GM18502 (cell line): ENCODE measurements around the gene HOXC6.
"Not testable (repeated sequence)": the region's sequence is repeated elsewhere in the genome, so short reads cannot be mapped to it uniquely, and the experiment has no call there.

Experiments used
- ATAC-seq: cut with Tn5 transposase; IDR thresholded peaks from one replicate; pipeline ENCODE4 v1.9.1; 2021; ENCODE audit warnings: mild to moderate bottlenecking; ENCODE audit not compliant: unreplicated experiment, poor library complexity

The HOXC6 gene

GRCh38 chr12:54077843-54078242, 49.6 kb downstream of the HOXC6 start:
- not testable (repeated sequence) for ATAC-seq

GRCh38 chr12:54079115-54079514, 50.9 kb downstream of the HOXC6 start:
- ATAC-seq: not testable (repeated sequence)
